ENCODE results near the gene RIMS1. TPM values are rescaled to one million over a fixed set of nuclear protein-coding genes. Genes with fewer than 3 reads are reported as not detected.

The RIMS1 gene
- total RNA-seq, 1 donor from 2014 or later: under 0.01 TPM

GRCh38 chr6:71887006-71887743, 825 bp downstream of the RIMS1 start:
- peaks cover 15% of the 10 kb centered on the region for H3K27me3 ChIP-seq (ENCODE audit: control insufficient read depth, insufficient read depth, low read length)
- TF ChIP-seq, protein P1, sequence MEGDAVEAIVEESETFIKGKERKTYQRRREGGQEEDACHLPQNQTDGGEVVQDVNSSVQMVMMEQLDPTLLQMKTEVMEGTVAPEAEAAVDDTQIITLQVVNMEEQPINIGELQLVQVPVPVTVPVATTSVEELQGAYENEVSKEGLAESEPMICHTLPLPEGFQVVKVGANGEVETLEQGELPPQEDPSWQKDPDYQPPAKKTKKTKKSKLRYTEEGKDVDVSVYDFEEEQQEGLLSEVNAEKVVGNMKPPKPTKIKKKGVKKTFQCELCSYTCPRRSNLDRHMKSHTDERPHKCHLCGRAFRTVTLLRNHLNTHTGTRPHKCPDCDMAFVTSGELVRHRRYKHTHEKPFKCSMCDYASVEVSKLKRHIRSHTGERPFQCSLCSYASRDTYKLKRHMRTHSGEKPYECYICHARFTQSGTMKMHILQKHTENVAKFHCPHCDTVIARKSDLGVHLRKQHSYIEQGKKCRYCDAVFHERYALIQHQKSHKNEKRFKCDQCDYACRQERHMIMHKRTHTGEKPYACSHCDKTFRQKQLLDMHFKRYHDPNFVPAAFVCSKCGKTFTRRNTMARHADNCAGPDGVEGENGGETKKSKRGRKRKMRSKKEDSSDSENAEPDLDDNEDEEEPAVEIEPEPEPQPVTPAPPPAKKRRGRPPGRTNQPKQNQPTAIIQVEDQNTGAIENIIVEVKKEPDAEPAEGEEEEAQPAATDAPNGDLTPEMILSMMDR (IDR thresholded peaks at IDR 0.05; ENCODE audit: insufficient read depth, low read length, severe bottlenecking): no peak
- no peaks in the 10 kb centered on the region for H3K36me3 ChIP-seq (ENCODE audit: control insufficient read depth, insufficient read depth, low read length)
- FAIRE-seq (no peak), DNase-seq (ENCODE audit: low read depth) (no peak)
- no peak overlapping the region for H3K4me3 ChIP-seq (ENCODE audit: low read depth, low read length)

GRCh38 chr6:71887744-71888230, 1.4 kb downstream of the RIMS1 start:
- DNase-seq (ENCODE audit: low read depth) (no peak), FAIRE-seq (peak; percentile 40)
- TF ChIP-seq, protein P1 (IDR thresholded peaks at IDR 0.05; ENCODE audit: insufficient read depth, low read length, severe bottlenecking): no peak
- no peaks in the 10 kb centered on the region for H3K36me3 ChIP-seq (ENCODE audit: control insufficient read depth, insufficient read depth, low read length)
- no peak overlapping the region for H3K4me3 ChIP-seq (ENCODE audit: low read depth, low read length)
- H3K27me3 ChIP-seq (ENCODE audit: control insufficient read depth, insufficient read depth, low read length): peaks cover 13% of the 10 kb centered on the region

- Histone ChIP-seq H3K27me3 (ENCODE audit: control insufficient read depth, insufficient read depth, low read length) (peaks cover 13% of the 10 kb centered on the region), H3K36me3 (ENCODE audit: control insufficient read depth, insufficient read depth, low read length) (no peaks in the 10 kb centered on the region), H3K4me3 (ENCODE audit: low read depth, low read length) (no peak overlapping the region)
- FAIRE-seq (no peak), DNase-seq (ENCODE audit: low read depth) (no peak)
- TF ChIP-seq, protein P1 (IDR thresholded peaks at IDR 0.05; ENCODE audit: insufficient read depth, low read length, severe bottlenecking): no peak
Measured at GRCh38 chr6:71888756-71889340, 2.5 kb downstream of the RIMS1 start.

DNA sequence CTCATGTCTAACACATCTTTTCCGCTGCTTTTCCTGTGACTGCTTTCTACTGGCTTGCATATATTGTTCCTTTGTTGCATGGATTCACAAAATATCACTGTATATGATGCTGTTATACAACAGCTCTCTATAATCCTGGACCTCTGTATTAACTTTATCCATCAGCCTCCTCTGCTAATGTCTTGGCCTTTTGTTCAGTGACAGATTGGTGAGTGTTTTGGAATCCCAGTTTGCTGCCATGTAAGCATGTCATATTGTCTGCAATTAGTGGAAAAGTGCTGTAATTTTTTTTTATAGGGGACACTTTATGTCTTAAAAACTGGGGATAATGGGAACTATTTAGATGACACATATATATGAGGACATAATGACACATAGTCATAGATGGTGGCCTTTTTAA, 3.0 kb downstream of the RIMS1 start:
- H3K27me3 ChIP-seq (ENCODE audit: control insufficient read depth, insufficient read depth, low read length): peaks cover 13% of the 10 kb centered on the region
- FAIRE-seq (no peak), DNase-seq (ENCODE audit: low read depth) (no peak)
- no peaks in the 10 kb centered on the region for H3K36me3 ChIP-seq (ENCODE audit: control insufficient read depth, insufficient read depth, low read length)
- TF ChIP-seq, protein P1 (IDR thresholded peaks at IDR 0.05; ENCODE audit: insufficient read depth, low read length, severe bottlenecking): no peak
- no peak overlapping the region for H3K4me3 ChIP-seq (ENCODE audit: low read depth, low read length)

DNA sequence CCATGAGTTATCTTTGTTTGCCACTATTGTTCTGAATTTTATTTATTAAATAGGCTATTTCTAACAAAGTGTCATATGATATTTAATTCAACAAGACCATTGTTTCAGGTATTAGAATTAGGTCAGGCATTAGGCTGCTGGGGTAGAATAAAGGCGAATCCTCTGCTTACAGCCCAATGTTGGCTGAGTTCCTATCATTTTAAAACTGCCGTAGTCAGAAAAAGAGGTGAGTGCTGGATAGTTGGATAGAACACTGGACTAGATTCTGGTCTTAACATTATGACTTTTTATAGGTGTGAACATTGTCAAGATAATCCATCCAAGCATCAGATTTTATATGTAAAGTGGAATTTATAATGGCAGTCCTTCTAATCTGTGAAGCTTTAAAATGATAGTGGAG, 6.3 kb downstream of the RIMS1 start:
- Histone ChIP-seq H3K36me3 (ENCODE audit: control insufficient read depth, insufficient read depth, low read length) (no peaks in the 10 kb centered on the region), H3K4me3 (ENCODE audit: low read depth, low read length) (no peak overlapping the region), H3K27me3 (ENCODE audit: control insufficient read depth, insufficient read depth, low read length) (no peaks in the 10 kb centered on the region)
- DNase-seq (ENCODE audit: low read depth): no peak
- TF ChIP-seq, protein P1 (IDR thresholded peaks at IDR 0.05; ENCODE audit: insufficient read depth, low read length, severe bottlenecking): no peak
- no peak for FAIRE-seq
